IMR-90 (cell line): ENCODE data around the gene REPS2. TPM values are rescaled to one million over a fixed set of nuclear protein-coding genes. Genes with fewer than 3 reads are reported as not detected.

Source experiments
- ATAC-seq: fragments of 200-7000 bp; cut with Tn5 transposase; 2 replicates; pipeline ENCODE4 v1.9.1; 2020; ENCODE audit warnings: low read depth, mild to moderate bottlenecking, moderate library complexity
- BruUV-seq: library from RNA; stranded (reverse); fragments of 400-500 nt; replicated peaks from 2 replicates; lab custom pipeline; 2021; lab: Mats Ljungman, UMichigan
- CTCF ChIA-PET: fragments of 300-600 bp; formaldehyde crosslinking; extraction: SDS; loops from one replicate; lab custom pipeline; 2021; ENCODE audit warnings: antibody characterized with exemption; lab: Yijun Ruan, JAX
- POLR2A ChIA-PET: fragments of 300-600 bp; sonication (Branson Sonifier 250); formaldehyde crosslinking; loops from one replicate; lab custom pipeline; 2022; ENCODE audit warnings: antibody characterized with exemption; ENCODE audit not compliant: unreplicated experiment; lab: Charles Lee
- DNase-seq: peaks from one replicate; pipeline ENCODE4 v3.0.0; 2013
- H2AFZ ChIP-seq: replicated peaks from 2 replicates; pipeline ENCODE3; 2013; ENCODE audit warnings: low read length, mild to moderate bottlenecking; ENCODE audit not compliant: poor library complexity
- H2AK5ac ChIP-seq: 2 replicates; pipeline ENCODE4 v1.6.1; 2013; ENCODE audit warnings: low read depth, low read length, inconsistent platforms
- H2AK9ac ChIP-seq: replicated peaks from 2 replicates; pipeline ENCODE3; 2013; ENCODE audit warnings: mild to moderate bottlenecking, low read depth, low read length, moderate library complexity; ENCODE audit not compliant: poor library complexity
- H2BK120ac ChIP-seq: 2 replicates; pipeline ENCODE4 v1.6.1; 2013; ENCODE audit warnings: low read depth, low read length, inconsistent platforms
- H2BK15ac ChIP-seq: 3 replicates; pipeline ENCODE4 v1.6.1; 2013; ENCODE audit warnings: low read depth, low read length, inconsistent platforms
- H2BK20ac ChIP-seq: 2 replicates; pipeline ENCODE4 v1.6.1; 2013; ENCODE audit warnings: low read depth, mild to moderate bottlenecking, inconsistent platforms, low read length, moderate library complexity
- H2BK5ac ChIP-seq: 2 replicates; pipeline ENCODE4 v1.6.1; 2013; ENCODE audit warnings: mild to moderate bottlenecking, low read depth, low read length, inconsistent platforms; ENCODE audit not compliant: poor library complexity, severe bottlenecking
- H3K14ac ChIP-seq: replicated peaks from 2 replicates; pipeline ENCODE4 v1.6.1; 2013; ENCODE audit warnings: low read depth, low read length, inconsistent platforms
- H3K18ac ChIP-seq: 2 replicates; pipeline ENCODE4 v1.6.1; 2013; ENCODE audit warnings: low read depth, low read length, control low read depth
- H3K23ac ChIP-seq: 2 replicates; pipeline ENCODE4 v1.6.1; 2013; ENCODE audit warnings: low read depth, low read length, inconsistent platforms
- H3K27ac ChIP-seq: 2 replicates; pipeline ENCODE4 v1.5.1; 2013; ENCODE audit warnings: mild to moderate bottlenecking, control low read depth, low read length; ENCODE audit not compliant: insufficient read depth
- H3K27me3 ChIP-seq: 2 replicates; pipeline ENCODE4 v1.6.1; 2013; ENCODE audit warnings: low read length; ENCODE audit not compliant: control insufficient read depth, insufficient read depth
- H3K36me3 ChIP-seq: 2 replicates; pipeline ENCODE4 v1.6.1; 2013; ENCODE audit warnings: low read length, mixed read lengths; ENCODE audit not compliant: control insufficient read depth, insufficient read depth
- H3K4ac ChIP-seq: 2 replicates; pipeline ENCODE4 v1.6.1; 2013; ENCODE audit warnings: low read depth, low read length, inconsistent platforms
- H3K4me1 ChIP-seq: 2 replicates; pipeline ENCODE4 v1.6.1; 2013; ENCODE audit warnings: low read length, mixed read lengths; ENCODE audit not compliant: control insufficient read depth, insufficient read depth
- H3K4me2 ChIP-seq: 2 replicates; pipeline ENCODE4 v1.6.1; 2013; ENCODE audit warnings: low read depth, mild to moderate bottlenecking, control low read depth, low read length, moderate library complexity
- H3K4me3 ChIP-seq: 2 replicates; pipeline ENCODE4 v1.5.1; 2013; ENCODE audit warnings: low read depth, mild to moderate bottlenecking, control low read depth, low read length, moderate library complexity; ENCODE audit not compliant: insufficient read depth
- H3K56ac ChIP-seq: 2 replicates; pipeline ENCODE4 v1.6.1; 2013; ENCODE audit warnings: low read length, inconsistent platforms; ENCODE audit not compliant: insufficient read depth; ENCODE audit errors: extremely low read depth
- H3K79me1 ChIP-seq, 2 experiments: 2 replicates each; pipeline ENCODE4 v1.6.1; 2013; ENCODE audit warnings: low read length in 2 of 2, inconsistent platforms in 1 of 2, low read depth in 1 of 2
- H3K9ac ChIP-seq: 2 replicates; pipeline ENCODE4 v1.6.1; 2013; ENCODE audit warnings: low read depth, low read length, control low read depth
- H3K9me1 ChIP-seq: 2 replicates; pipeline ENCODE4 v1.6.1; 2013; ENCODE audit warnings: low read length, inconsistent platforms; ENCODE audit not compliant: insufficient read depth
- H3K9me3 ChIP-seq: 2 replicates; pipeline ENCODE4 v1.6.1; 2013; ENCODE audit warnings: low read length; ENCODE audit not compliant: control insufficient read depth, insufficient read depth
- H4K20me1 ChIP-seq: 2 replicates; pipeline ENCODE4 v1.6.1; 2013; ENCODE audit warnings: low read length, inconsistent platforms; ENCODE audit not compliant: insufficient read depth
- H4K5ac ChIP-seq: 2 replicates; pipeline ENCODE4 v1.6.1; 2013; ENCODE audit warnings: mild to moderate bottlenecking, low read depth, low read length, control low read depth
- H4K8ac ChIP-seq, 2 experiments: 2 replicates each; pipeline ENCODE4 v1.6.1; 2013; ENCODE audit warnings: low read depth in 2 of 2, low read length in 2 of 2, control low read depth in 1 of 2, inconsistent platforms in 1 of 2
- H4K91ac ChIP-seq: 2 replicates; pipeline ENCODE4 v1.6.1; 2013; ENCODE audit warnings: low read depth, low read length, inconsistent platforms; ENCODE audit not compliant: insufficient read depth
- BHLHE40 ChIP-seq: fragments of 150-350 bp; IDR thresholded peaks from 2 replicates; pipeline ENCODE4 v1.6.1; 2016; ENCODE audit warnings: mild to moderate bottlenecking, low read depth, low read length
- CEBPB ChIP-seq: IDR thresholded peaks from 2 replicates; pipeline ENCODE4 v1.6.1; 2012; ENCODE audit warnings: low read depth, low read length, improper control_type of control experiment
- CTCF ChIP-seq: conservative IDR thresholded peaks from 2 replicates; pipeline ENCODE4 v1.5.1; 2012; ENCODE audit warnings: mild to moderate bottlenecking, low read depth, low read length, improper control_type of control experiment
- ELK1 ChIP-seq: fragments of 150-350 bp; IDR thresholded peaks from 2 replicates; pipeline ENCODE4 v1.6.1; 2016; ENCODE audit warnings: low read depth, mild to moderate bottlenecking, low read length, moderate library complexity, borderline replicate concordance
- FOS ChIP-seq: fragments of 150-350 bp; IDR thresholded peaks from 2 replicates; pipeline ENCODE4 v1.6.1; 2016; ENCODE audit warnings: low read depth, low read length
- MAFK ChIP-seq: IDR thresholded peaks from 2 replicates; pipeline ENCODE4 v1.6.1; 2012; ENCODE audit warnings: low read depth, low read length, improper control_type of control experiment
- MAZ ChIP-seq: IDR thresholded peaks from 2 replicates; pipeline ENCODE4 v1.6.1; 2012; ENCODE audit warnings: low read depth, mild to moderate bottlenecking, low read length, improper control_type of control experiment, moderate library complexity, borderline replicate concordance
- MXI1 ChIP-seq: IDR thresholded peaks from 2 replicates; pipeline ENCODE4 v1.6.1; 2012; ENCODE audit warnings: low read depth, mild to moderate bottlenecking, low read length, moderate library complexity, borderline replicate concordance
- NFE2L2 ChIP-seq: fragments of 150-350 bp; IDR thresholded peaks from 2 replicates; pipeline ENCODE4 v1.6.1; 2016; ENCODE audit warnings: low read depth, mild to moderate bottlenecking, low read length
- RAD21 ChIP-seq: IDR thresholded peaks from 2 replicates; pipeline ENCODE4 v1.6.1; 2012; ENCODE audit warnings: low read length, improper control_type of control experiment
- RCOR1 ChIP-seq: IDR thresholded peaks from 2 replicates; pipeline ENCODE4 v1.6.1; 2012; ENCODE audit warnings: mild to moderate bottlenecking, low read length, improper control_type of control experiment; ENCODE audit not compliant: insufficient replicate concordance
- RFX5 ChIP-seq: IDR thresholded peaks from 2 replicates; pipeline ENCODE4 v1.8.0; 2012; ENCODE audit warnings: low read depth, mild to moderate bottlenecking, low read length, moderate library complexity
- SMC3 ChIP-seq: fragments of 150-350 bp; IDR thresholded peaks from 2 replicates; pipeline ENCODE4 v1.6.1; 2016; ENCODE audit warnings: low read depth, mild to moderate bottlenecking, antibody characterized with exemption, low read length, moderate library complexity
- WGBS, 2 experiments: methylation state at CpG; one replicate each; pipeline versions ENCODE4 v1.1.5 to v1.1.7; 2013; ENCODE audit warnings: missing lambda C conversion rate in 2 of 2; ENCODE audit not compliant: insufficient read length in 1 of 2; ENCODE audit errors: extremely low coverage in 2 of 2; 5-methylcytosine and 5-hydroxymethylcytosine counted together
- dilution Hi-C: fragments of 300-500 bp; cut with HindIII; formaldehyde crosslinking; loops from one replicate; pipeline ENCODE4 v1.14.3; 2018; ENCODE audit warnings: low sequenced_read_pairs; ENCODE audit not compliant: unreplicated experiment
- in situ Hi-C: fragments of 300-500 bp; cut with MboI; formaldehyde crosslinking; loops from 3 replicates; pipeline ENCODE4 v1.14.3; 2019; ENCODE audit warnings: low sequenced_read_pairs, inconsistent platforms, mixed read lengths
- intact Hi-C: fragments of 100-400 bp; cut with micrococcal nuclease; formaldehyde crosslinking; loops from 2 replicates; pipeline ENCODE4 v1.10.0; 2022
- polyA plus RNA-seq, 3 experiments: library from polyadenylated mRNA; depleted of rRNA; stranded (reverse); fragments of >200 nt; gene quantifications; 2 replicates each; pipeline ENCODE4 v1.2.3, GENCODE V29; 2012; ENCODE audit warnings: low replicate concordance in 1 of 3
- total RNA-seq: library from RNA; depleted of rRNA; stranded (reverse); fragments of >200 nt; gene quantifications from 2 replicates; pipeline ENCODE4 v1.2.3, GENCODE V29; 2012
- TF ChIP-seq, protein P1 (sequence below): fragments of 150-350 bp; IDR thresholded peaks from 2 replicates; pipeline ENCODE4 v1.6.1; 2017; ENCODE audit warnings: mild to moderate bottlenecking, antibody characterized with exemption, low read length, low read depth

The REPS2 gene
- total and polyA plus RNA-seq, 2 of the 4 experiments (the other 2 are of a cell fraction) = 0.02 to 0.18 TPM

DNA sequence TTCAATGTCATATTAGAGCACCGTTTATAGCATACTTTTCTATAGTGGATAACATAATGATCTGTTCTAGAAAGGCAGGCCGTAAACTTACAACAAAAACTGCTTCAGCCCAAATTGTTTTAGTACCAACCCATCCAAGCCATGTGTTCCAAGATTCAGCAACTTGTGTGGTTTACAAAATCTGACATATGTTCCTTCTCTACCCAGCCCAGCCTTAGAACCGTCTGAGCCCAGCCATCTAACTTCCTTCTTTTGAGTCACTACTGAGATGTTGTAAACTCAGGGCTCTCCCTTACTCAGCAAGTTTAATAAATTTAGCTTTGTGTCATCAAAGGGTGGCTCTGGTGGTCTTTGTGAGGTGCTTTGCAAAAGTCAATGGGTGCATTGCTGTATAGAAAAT, 32.4 kb upstream of the REPS2 start:
- POLR2A ChIA-PET = no interaction called here

More for the DNA sequence above, 32.4 kb upstream of the REPS2 start:
- in situ Hi-C loops (no loop called here), dilution Hi-C loops (no loop called here), intact Hi-C loops (no loop called here)
- Histone ChIP-seq H3K27ac (no peak overlapping the region), H2AK5ac (no peak overlapping the region), H2BK5ac (no peak overlapping the region), H3K56ac (no peak overlapping the region), H3K23ac (no peak overlapping the region), H3K27me3 (peaks cover 10% of the 10 kb centered on the region), H3K18ac (no peak overlapping the region), H3K36me3 (no peaks in the 10 kb centered on the region), H4K8ac (no peak overlapping the region), H4K20me1 (no peaks in the 10 kb centered on the region), H2BK20ac (no peak overlapping the region), H3K4me1 (no peaks in the 10 kb centered on the region), H3K9me1 (no peaks in the 10 kb centered on the region), H3K79me1 (no peaks in the 10 kb centered on the region), H3K9ac (no peak overlapping the region), H3K14ac (no peak overlapping the region), H3K4me2 (no peak overlapping the region), H2AK9ac (no peak overlapping the region), H3K4ac (no peak overlapping the region), H2AFZ (no peak overlapping the region), H3K9me3 (no peaks in the 10 kb centered on the region), H4K5ac (no peak overlapping the region), H2BK15ac (no peak overlapping the region), H3K4me3 (no peak overlapping the region), H4K91ac (no peak overlapping the region), H2BK120ac (no peak overlapping the region)
- CTCF ChIA-PET = no interaction called here
- no TSS peak for BruUV-seq
- no peak for ATAC-seq
- DNase-seq = no peak
- no peak for TF ChIP-seq SMC3
- TF ChIP-seq CTCF = no peak
- no peak for TF ChIP-seq CEBPB
- no peak for TF ChIP-seq RFX5
- no peak for TF ChIP-seq BHLHE40
- TF ChIP-seq NFE2L2 = no peak
- TF ChIP-seq RAD21 = no peak
- TF ChIP-seq, protein P1, sequence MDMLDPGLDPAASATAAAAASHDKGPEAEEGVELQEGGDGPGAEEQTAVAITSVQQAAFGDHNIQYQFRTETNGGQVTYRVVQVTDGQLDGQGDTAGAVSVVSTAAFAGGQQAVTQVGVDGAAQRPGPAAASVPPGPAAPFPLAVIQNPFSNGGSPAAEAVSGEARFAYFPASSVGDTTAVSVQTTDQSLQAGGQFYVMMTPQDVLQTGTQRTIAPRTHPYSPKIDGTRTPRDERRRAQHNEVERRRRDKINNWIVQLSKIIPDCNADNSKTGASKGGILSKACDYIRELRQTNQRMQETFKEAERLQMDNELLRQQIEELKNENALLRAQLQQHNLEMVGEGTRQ = no peak
- TF ChIP-seq MAFK = no peak
- no peak for TF ChIP-seq MXI1
- no peak for TF ChIP-seq RCOR1
- no peak for TF ChIP-seq FOS
- TF ChIP-seq ELK1 = no peak
- TF ChIP-seq MAZ = no peak
- 0% methylated on average over 1 of the region's 3 CpGs; no CpG with 5 or more reads in 1 of the 2 experiments for WGBS, 2 experiments
